K562 (cell line): ENCODE data around the gene IRS2. TPM values are rescaled to one million over a fixed set of nuclear protein-coding genes. Genes with fewer than 3 reads are reported as not detected.
A peak's percentile ranks its signal among the peaks of the same experiment; 100 is the strongest.

ENCODE experiments used
- CBX5 ChIP-seq: IDR thresholded peaks from 2 replicates; pipeline ENCODE4 v1.6.1; 2014; ENCODE audit warnings: low read depth, borderline replicate concordance
- EP400 ChIP-seq: fragments of 450-650 bp; IDR thresholded peaks from 2 replicates; pipeline ENCODE4 v1.6.1; 2017; ENCODE audit warnings: antibody characterized with exemption, mild to moderate bottlenecking, moderate library complexity
- HMGN3 ChIP-seq: IDR thresholded peaks from 2 replicates; pipeline ENCODE4 v1.6.1; 2011; ENCODE audit warnings: borderline replicate concordance, low read depth, mild to moderate bottlenecking, mixed read lengths, low read length; ENCODE audit not compliant: insufficient read length; ENCODE audit errors: extremely low read depth
- L3MBTL2 ChIP-seq: fragments of 450-650 bp; IDR thresholded peaks from 2 replicates; pipeline ENCODE4 v1.6.1; 2016; ENCODE audit warnings: mild to moderate bottlenecking, moderate library complexity
- NRF1 ChIP-seq, 2 experiments: fragments of 450-650 bp; IDR thresholded peaks in 1 of 2; conservative IDR thresholded peaks in 1 of 2; 2 replicates each; pipeline ENCODE4 v1.6.1; 2014; ENCODE audit warnings: mild to moderate bottlenecking in 2 of 2
- POLR2G ChIP-seq: fragments of 200-400 bp; formaldehyde crosslinking; IDR thresholded peaks from 2 replicates; pipeline ENCODE4 v1.6.1; 2017; ENCODE audit warnings: low read depth, mild to moderate bottlenecking, antibody characterized with exemption, low read length, moderate library complexity
- PPARD ChIP-seq: fragments of 250-450 bp; sonication (Bioruptor Pico); IDR thresholded peaks from 2 replicates; pipeline ENCODE4 v1.8.0; 2022; ENCODE audit warnings: inconsistent platforms, mild to moderate bottlenecking, moderate library complexity
- ZBTB1 ChIP-seq: sonication (generic); formaldehyde crosslinking; IDR thresholded peaks from 2 replicates; pipeline ENCODE4 v1.8.1; 2023; ENCODE audit warnings: missing genetic modification reagents, low read depth, mild to moderate bottlenecking, borderline replicate concordance
- ZNF24 ChIP-seq: fragments of 450-650 bp; IDR thresholded peaks from 2 replicates; pipeline ENCODE4 v1.6.1; 2016
- polyA plus RNA-seq, 8 experiments: library from polyadenylated mRNA; depleted of rRNA in 4 of 8; stranded (reverse) in 5 of 8; unstranded in 3 of 8; fragments of >200 nt; fragmentation: Nextera tagmentation in 2 of 8; fragmentation: Illumina TruSeq in 1 of 8; extraction: Ambion mirVana in 2 of 8; extraction: Trizol in 1 of 8; gene quantifications; 2 replicates each; pipeline versions ENCODE4 v1.2.1 to v1.2.3, GENCODE V29; 2011 to 2014; ENCODE audit warnings: inconsistent platforms in 1 of 8, missing spikeins in 1 of 8
- total RNA-seq, 7 experiments: library from RNA; depleted of rRNA in 6 of 7; stranded (reverse); fragments of >200 nt in 6 of 7; fragmentation: Illumina TruSeq in 2 of 7; extraction: Trizol in 2 of 7; gene quantifications; 2 replicates each; pipeline versions ENCODE4 v1.2.1 to v1.2.3, GENCODE V29; 2011 to 2021; ENCODE audit warnings: low replicate concordance in 1 of 7

Gene IRS2
- total and polyA plus RNA-seq, 9 of the 15 experiments (the other 6 are each of a cell fraction or from before 2014, with no cell fraction given), result 0.36 to 4.6 (median 0.63) TPM

- TF ChIP-seq POLR2G (0 out of 2 replicates have a peak, but pooled peaks have one; percentile 40), PPARD (no peak), NRF1 (conservative IDR thresholded peaks at IDR 0.05 in 1 of 2, IDR thresholded peaks at IDR 0.05 in 1 of 2) (peak in 1 of 2 experiments; percentile 4; a peak in 1 of 4 replicates), ZNF24 (0 out of 2 replicates have a peak, but pooled peaks have one; percentile 15), HMGN3 (no peak), L3MBTL2 (peak; percentile 67; the same call in 1 of the 2 replicates), EP400 (no peak), ZBTB1 (CRISPR knock-in tag) (no peak), CBX5 (no peak)
- TF ChIP-seq, all 486 proteins: peak for 12
Measured at GRCh38 chr13:109707742-109708617, 78.4 kb downstream of the IRS2 start (continued).
